ENCODE data around the gene ABL2. TPM values are rescaled to one million over a fixed set of nuclear protein-coding genes. Genes with fewer than 3 reads are reported as not detected.

The ABL2 gene
- total and polyA plus RNA-seq, 9 of the 15 experiments (the other 6 are each of a cell fraction or from before 2014, with no cell fraction given) = 1.4 to 15.0 (median 8.6) TPM

- H3K36me3 ChIP-seq (ENCODE audit: control insufficient read depth, insufficient read depth, low read length) = no peaks in the 10 kb centered on the region
- H3K9me1 ChIP-seq (ENCODE audit: control insufficient read depth, insufficient read depth, low read length) = no peaks in the 10 kb centered on the region
- DNase-seq (ENCODE audit: extremely low read depth in 1 of 4, low spot score in 3 of 4) = no peak
- CTCF ChIA-PET (ENCODE audit: low intra/inter-chr PET ratio) = no interaction called here
- intact Hi-C loops (cut with micrococcal nuclease) (no loop called here), in situ Hi-C loops (cut with MboI) (no loop called here)
- no peak for FAIRE-seq
- ATAC-seq = no peak
- no peaks in the 10 kb centered on the region for H3K9me3 ChIP-seq (replicated peaks; ENCODE audit: control insufficient read depth, insufficient read depth, low read depth, low read length)
- no peak for TF ChIP-seq MAFG (tag; conservative IDR thresholded peaks at IDR 0.05)
- TF ChIP-seq THRB (CRISPR knock-in tag; conservative IDR thresholded peaks at IDR 0.05) = no peak
- TF ChIP-seq HNRNPLL (IDR thresholded peaks at IDR 0.05; ENCODE audit: low read depth, low read length, poor library complexity, severe bottlenecking) = no peak
- no peak for TF ChIP-seq U2AF1 (optimal IDR thresholded peaks at IDR 0.05; ENCODE audit: low read depth, low read length)
- TF ChIP-seq USF2 (CRISPR knock-in tag; IDR thresholded peaks at IDR 0.05) = no peak
- no peak for TF ChIP-seq PURB (CRISPR knock-in tag; IDR thresholded peaks at IDR 0.05; ENCODE audit: low read depth)
- no peak for TF ChIP-seq LARP7 (IDR thresholded peaks at IDR 0.05)
- TF ChIP-seq POLR2H (tag; IDR thresholded peaks at IDR 0.05; ENCODE audit: low read depth) = no peak
- TF ChIP-seq ZNF146 (CRISPR knock-in tag; IDR thresholded peaks at IDR 0.05; ENCODE audit: unreplicated experiment) = no peak
- TF ChIP-seq ZNF140 (CRISPR knock-in tag; IDR thresholded peaks at IDR 0.05) = no peak
- TF ChIP-seq TRIM28 (IDR thresholded peaks at IDR 0.05) = no peak
- TF ChIP-seq CBX8 (IDR thresholded peaks at IDR 0.05; ENCODE audit: borderline replicate concordance, extremely low read depth, low read depth, low read length, poor library complexity, severe bottlenecking) = no peak
- no peak for TF ChIP-seq HNRNPL (IDR thresholded peaks at IDR 0.05; ENCODE audit: low read depth, low read length)
- no peak for TF ChIP-seq ZC3H11A (IDR thresholded peaks at IDR 0.05; ENCODE audit: low read depth, low read length)
- TF ChIP-seq HIVEP1 (CRISPR knock-in tag; IDR thresholded peaks at IDR 0.05) = no peak
- TF ChIP-seq HMGN3 (IDR thresholded peaks at IDR 0.05; ENCODE audit: borderline replicate concordance, extremely low read depth, insufficient read length, low read depth, low read length) = no peak
- TF ChIP-seq SP2 (IDR thresholded peaks at IDR 0.05; ENCODE audit: extremely low read depth, low read depth, low read length, poor library complexity, severe bottlenecking) = no peak
- TF ChIP-seq ZFP30 (CRISPR knock-in tag; IDR thresholded peaks at IDR 0.05; ENCODE audit: borderline replicate concordance) = no peak
- no peak for TF ChIP-seq HCFC1 (IDR thresholded peaks at IDR 0.05; ENCODE audit: low read depth, low read length)
- no peak for TF ChIP-seq PTTG1 (tag; IDR thresholded peaks at IDR 0.05; ENCODE audit: low read depth)
- H2AFZ ChIP-seq (ENCODE audit: low read depth, low read length) = no peak overlapping the region
- 62% methylated on average over 4 of the region's 5 CpGs for WGBS (ENCODE audit: insufficient coverage, low coverage, missing lambda C conversion rate)
- H3K79me2 ChIP-seq (ENCODE audit: control insufficient read depth, insufficient read depth, low read length) = peaks cover 16% of the 10 kb centered on the region
- no peaks in the 10 kb centered on the region for H3K27me3 ChIP-seq (ENCODE audit: control insufficient read depth in 2 of 2, insufficient read depth in 2 of 2, low read length in 2 of 2)
- no peak overlapping the region for H3K4me2 ChIP-seq (ENCODE audit: insufficient read depth, low read length)
- POLR2A ChIA-PET = interaction anchor here (2.4 kb wide), 1 partner anchor 16 kb away, joined by 4 read pairs; no protein-coding TSS in a partner anchor
- H3K27ac ChIP-seq (ENCODE audit: extremely low read depth, low read depth, low read length) = no peak overlapping the region
- H3K4me1 ChIP-seq (replicated peaks in 1 of 2; ENCODE audit: control insufficient read depth in 2 of 2, insufficient read depth in 2 of 2, low read length in 2 of 2) = peaks cover 7% of the 10 kb centered on the region in 2 experiments; a peak in 2 of 5 replicates
- BruUV-seq (replicated peaks) = no TSS peak
- H3K9ac ChIP-seq (ENCODE audit: insufficient read depth in 1 of 2, low read depth in 2 of 2, low read length in 2 of 2) = no peak overlapping the region
- H3K4me3 ChIP-seq = no peak overlapping the region
- H4K20me1 ChIP-seq (replicated peaks; ENCODE audit: control insufficient read depth, insufficient read depth, low read length) = no peaks in the 10 kb centered on the region
Observed at GRCh38 chr1:179183857-179184256, 45.6 kb downstream of the ABL2 start.
